ENCODE results near the gene GRAMD4. TPM values are rescaled to one million over a fixed set of nuclear protein-coding genes. Genes with fewer than 3 reads are reported as not detected.
A peak's percentile ranks its signal among the peaks of the same experiment; 100 is the strongest.

The GRAMD4 gene
- polyA plus RNA-seq, 4 donors = 30.5 to 64.9 (median 40.9) TPM

- H3K4me3 ChIP-seq (ENCODE audit: low read depth in 1 of 3, low read length in 3 of 3) = no peak overlapping the region
These were observed 39.1 kb upstream of the GRAMD4 start for GRCh38 chr22:46580940-46581537.

GRCh38 chr22:46581538-46582244, 38.5 kb upstream of the GRAMD4 start:
- no peaks in the 10 kb centered on the region for H3K27me3 ChIP-seq (ENCODE audit: control insufficient read depth in 3 of 3, insufficient read depth in 3 of 3, low read length in 3 of 3)
- FAIRE-seq (no peak), DNase-seq (peak; percentile 44 to 66)
- 56 to 67% (median 57%) methylated on average over 14 of the region's 14 CpGs for WGBS, 3 donors
- H3K4me1 ChIP-seq (ENCODE audit: control insufficient read depth in 3 of 3, insufficient read depth in 2 of 3, low read depth in 1 of 3, low read length in 2 of 3) = peaks cover 11 to 72% (median 20%) of the 10 kb centered on the region in 3 donors
- H3K36me3 ChIP-seq (ENCODE audit: control insufficient read depth in 3 of 3, insufficient read depth in 2 of 3, low read depth in 1 of 3, low read length in 3 of 3) = peaks cover 0 to 35% (median 0%) of the 10 kb centered on the region in 3 donors
- H3K9me3 ChIP-seq (ENCODE audit: control insufficient read depth in 2 of 2, insufficient read depth in 1 of 2, low read depth in 1 of 2, low read length in 1 of 2) = no peaks in the 10 kb centered on the region
- H3K27ac ChIP-seq (ENCODE audit: low read depth in 1 of 3, low read length in 2 of 3) = peak overlapping the region; percentile 81 to 89 (median 89)
- no peak overlapping the region for H3K4me3 ChIP-seq (ENCODE audit: low read depth in 1 of 3, low read length in 3 of 3)

More at GRCh38 chr22:46580940-46581537, 39.1 kb upstream of the GRAMD4 start:
- FAIRE-seq (no peak), DNase-seq (peak in 1 of 2 donors; percentile 73)
- WGBS, 3 donors = 22 to 57% (median 34%) methylated on average over 13 of the region's 13 CpGs
- peak overlapping the region; percentile 81 to 89 (median 89) for H3K27ac ChIP-seq (ENCODE audit: low read depth in 1 of 3, low read length in 2 of 3)
- no peaks in the 10 kb centered on the region for H3K27me3 ChIP-seq (ENCODE audit: control insufficient read depth in 3 of 3, insufficient read depth in 3 of 3, low read length in 3 of 3)
- H3K36me3 ChIP-seq (ENCODE audit: control insufficient read depth in 3 of 3, insufficient read depth in 2 of 3, low read depth in 1 of 3, low read length in 3 of 3) = peaks cover 0 to 30% (median 0%) of the 10 kb centered on the region in 3 donors
- H3K4me1 ChIP-seq (ENCODE audit: control insufficient read depth in 3 of 3, insufficient read depth in 2 of 3, low read depth in 1 of 3, low read length in 2 of 3) = peaks cover 11 to 70% (median 17%) of the 10 kb centered on the region in 3 donors
- H3K9me3 ChIP-seq (ENCODE audit: control insufficient read depth in 2 of 2, insufficient read depth in 1 of 2, low read depth in 1 of 2, low read length in 1 of 2) = no peaks in the 10 kb centered on the region

- H3K4me3 ChIP-seq (ENCODE audit: low read depth in 1 of 3, low read length in 3 of 3) = no peak overlapping the region
- DNase-seq = peak; percentile 65 to 94
- H3K9me3 ChIP-seq (ENCODE audit: control insufficient read depth in 2 of 2, insufficient read depth in 1 of 2, low read depth in 1 of 2, low read length in 1 of 2) = no peaks in the 10 kb centered on the region
- H3K36me3 ChIP-seq (ENCODE audit: control insufficient read depth in 3 of 3, insufficient read depth in 2 of 3, low read depth in 1 of 3, low read length in 3 of 3) = peaks cover 0 to 42% (median 0%) of the 10 kb centered on the region in 3 donors
- peak overlapping the region; percentile 81 to 89 (median 89) for H3K27ac ChIP-seq (ENCODE audit: low read depth in 1 of 3, low read length in 2 of 3)
- H3K27me3 ChIP-seq (ENCODE audit: control insufficient read depth in 3 of 3, insufficient read depth in 3 of 3, low read length in 3 of 3) = no peaks in the 10 kb centered on the region
- no peak for FAIRE-seq
- H3K4me1 ChIP-seq (ENCODE audit: control insufficient read depth in 3 of 3, insufficient read depth in 2 of 3, low read depth in 1 of 3, low read length in 2 of 3) = peaks cover 11 to 80% (median 23%) of the 10 kb centered on the region in 3 donors
- 41 to 69% (median 42%) methylated on average over 14 of the region's 14 CpGs for WGBS, 3 donors
These were observed 37.8 kb upstream of the GRAMD4 start for GRCh38 chr22:46582281-46582933.

- FAIRE-seq = no peak
- H3K9me3 ChIP-seq (ENCODE audit: control insufficient read depth in 2 of 2, insufficient read depth in 1 of 2, low read depth in 1 of 2, low read length in 1 of 2) = no peaks in the 10 kb centered on the region
- no peak for DNase-seq
- H3K4me3 ChIP-seq (ENCODE audit: low read depth in 1 of 3, low read length in 3 of 3) = no peak overlapping the region
- no peak overlapping the region for H3K27ac ChIP-seq (ENCODE audit: low read depth in 1 of 3, low read length in 2 of 3)
- no peaks in the 10 kb centered on the region for H3K27me3 ChIP-seq (ENCODE audit: control insufficient read depth in 3 of 3, insufficient read depth in 3 of 3, low read length in 3 of 3)
- peaks cover 0 to 43% (median 0%) of the 10 kb centered on the region in 3 donors for H3K36me3 ChIP-seq (ENCODE audit: control insufficient read depth in 3 of 3, insufficient read depth in 2 of 3, low read depth in 1 of 3, low read length in 3 of 3)
- peaks cover 11 to 79% (median 24%) of the 10 kb centered on the region in 3 donors for H3K4me1 ChIP-seq (ENCODE audit: control insufficient read depth in 3 of 3, insufficient read depth in 2 of 3, low read depth in 1 of 3, low read length in 2 of 3)
- 97 to 98% (median 97%) methylated on average over 11 of the region's 11 CpGs for WGBS, 3 donors
These were observed 36.6 kb upstream of the GRAMD4 start for GRCh38 chr22:46583571-46583970.

GRCh38 chr22:46584081-46584921, 35.9 kb upstream of the GRAMD4 start:
- no peaks in the 10 kb centered on the region for H3K27me3 ChIP-seq (ENCODE audit: control insufficient read depth in 3 of 3, insufficient read depth in 3 of 3, low read length in 3 of 3)
- peaks cover 11 to 77% (median 24%) of the 10 kb centered on the region in 3 donors for H3K4me1 ChIP-seq (ENCODE audit: control insufficient read depth in 3 of 3, insufficient read depth in 2 of 3, low read depth in 1 of 3, low read length in 2 of 3)
- no peaks in the 10 kb centered on the region for H3K9me3 ChIP-seq (ENCODE audit: control insufficient read depth in 2 of 2, insufficient read depth in 1 of 2, low read depth in 1 of 2, low read length in 1 of 2)
- WGBS, 3 donors = 78 to 92% (median 87%) methylated on average over 43 of the region's 43 CpGs
- FAIRE-seq = no peak
- H3K4me3 ChIP-seq (ENCODE audit: low read depth in 1 of 3, low read length in 3 of 3) = no peak overlapping the region
- no peak overlapping the region for H3K27ac ChIP-seq (ENCODE audit: low read depth in 1 of 3, low read length in 2 of 3)
- H3K36me3 ChIP-seq (ENCODE audit: control insufficient read depth in 3 of 3, insufficient read depth in 2 of 3, low read depth in 1 of 3, low read length in 3 of 3) = peaks cover 0 to 45% (median 0%) of the 10 kb centered on the region in 3 donors
- no peak for DNase-seq

GRCh38 chr22:46585340-46586122, 34.7 kb upstream of the GRAMD4 start:
- no peaks in the 10 kb centered on the region for H3K27me3 ChIP-seq (ENCODE audit: control insufficient read depth in 3 of 3, insufficient read depth in 3 of 3, low read length in 3 of 3)
- DNase-seq (no peak), FAIRE-seq (no peak)
- H3K9me3 ChIP-seq (ENCODE audit: control insufficient read depth in 2 of 2, insufficient read depth in 1 of 2, low read depth in 1 of 2, low read length in 1 of 2) = no peaks in the 10 kb centered on the region
- 79 to 93% (median 85%) methylated on average over 17 to 19 of the region's 19 CpGs for WGBS, 3 donors
- H3K4me1 ChIP-seq (ENCODE audit: control insufficient read depth in 3 of 3, insufficient read depth in 2 of 3, low read depth in 1 of 3, low read length in 2 of 3) = peaks cover 11 to 74% (median 24%) of the 10 kb centered on the region in 3 donors
- H3K27ac ChIP-seq (ENCODE audit: low read depth in 1 of 3, low read length in 2 of 3) = peak overlapping the region in 2 of 3 donors; percentile 5 to 42
- peaks cover 0 to 53% (median 0%) of the 10 kb centered on the region in 3 donors for H3K36me3 ChIP-seq (ENCODE audit: control insufficient read depth in 3 of 3, insufficient read depth in 2 of 3, low read depth in 1 of 3, low read length in 3 of 3)
- no peak overlapping the region for H3K4me3 ChIP-seq (ENCODE audit: low read depth in 1 of 3, low read length in 3 of 3)

DNA sequence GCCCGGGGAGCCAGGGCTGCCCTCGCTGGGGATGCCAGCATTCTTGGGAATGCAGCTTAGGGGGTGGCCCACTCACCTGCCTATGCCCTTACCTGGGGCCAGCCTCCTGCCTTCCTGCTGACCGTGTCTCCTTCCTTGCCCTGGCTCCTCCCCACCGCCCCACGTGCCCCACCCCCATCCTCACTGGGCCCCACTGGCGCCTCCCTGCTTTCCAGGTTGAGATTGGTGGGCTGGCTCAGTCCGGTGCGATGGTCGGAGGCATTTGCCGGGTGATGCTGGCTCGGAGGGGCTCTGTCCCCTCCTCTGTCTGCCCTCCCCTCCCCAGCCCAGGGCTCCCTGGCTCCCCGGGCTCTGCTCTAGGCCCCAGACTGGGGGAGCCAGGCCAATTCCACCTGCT, 34.1 kb upstream of the GRAMD4 start:
- peak in 1 of 2 donors; percentile 71 for DNase-seq
- Histone ChIP-seq H3K4me3 (ENCODE audit: low read depth in 1 of 3, low read length in 3 of 3) (peak overlapping the region in 1 of 3 donors; percentile 20), H3K36me3 (ENCODE audit: control insufficient read depth in 3 of 3, insufficient read depth in 2 of 3, low read depth in 1 of 3, low read length in 3 of 3) (peaks cover 0 to 53% (median 0%) of the 10 kb centered on the region in 3 donors), H3K27ac (ENCODE audit: low read depth in 1 of 3, low read length in 2 of 3) (peak overlapping the region in 1 of 3 donors; percentile 57), H3K27me3 (ENCODE audit: control insufficient read depth in 3 of 3, insufficient read depth in 3 of 3, low read length in 3 of 3) (no peaks in the 10 kb centered on the region), H3K9me3 (ENCODE audit: control insufficient read depth in 2 of 2, insufficient read depth in 1 of 2, low read depth in 1 of 2, low read length in 1 of 2) (no peaks in the 10 kb centered on the region), H3K4me1 (ENCODE audit: control insufficient read depth in 3 of 3, insufficient read depth in 2 of 3, low read depth in 1 of 3, low read length in 2 of 3) (peaks cover 11 to 69% (median 24%) of the 10 kb centered on the region in 3 donors)
- no peak for FAIRE-seq
- WGBS, 3 donors = 40 to 73% (median 55%) methylated on average over 8 to 12 of the region's 12 CpGs

Data from small intestine (tissue), 7 donors.